GM21390 (cell line): ENCODE results near the gene FAM83F.
"Not testable (repeated sequence)": the region's sequence is repeated elsewhere in the genome, so short reads cannot be mapped to it uniquely, and the experiment has no call there.

Experiments
- ATAC-seq: cut with Tn5 transposase; IDR thresholded peaks from one replicate; pipeline ENCODE4 v1.9.1; 2021; ENCODE audit not compliant: unreplicated experiment

FAM83F gene

DNA sequence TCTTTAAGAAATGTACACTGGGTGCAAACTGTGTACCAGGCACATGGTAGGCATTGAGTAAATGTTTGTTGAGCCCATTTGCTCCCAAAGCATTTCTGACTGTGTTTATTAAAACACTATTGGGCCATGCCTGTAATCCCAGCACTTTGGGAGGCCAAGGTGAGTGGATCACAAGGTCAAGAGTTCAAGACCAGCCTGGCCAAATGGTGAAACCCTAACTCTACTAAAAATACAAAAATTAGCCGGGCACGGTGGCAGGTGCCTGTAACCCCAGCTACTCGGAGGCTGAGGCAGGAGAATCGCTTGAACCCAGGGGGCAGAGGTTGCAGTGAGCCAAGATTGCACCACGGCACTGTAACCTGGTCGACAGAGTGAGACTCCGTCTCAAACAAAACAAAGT, 1.9 kb upstream of the FAM83F start:
- not testable (repeated sequence) for ATAC-seq

DNA sequence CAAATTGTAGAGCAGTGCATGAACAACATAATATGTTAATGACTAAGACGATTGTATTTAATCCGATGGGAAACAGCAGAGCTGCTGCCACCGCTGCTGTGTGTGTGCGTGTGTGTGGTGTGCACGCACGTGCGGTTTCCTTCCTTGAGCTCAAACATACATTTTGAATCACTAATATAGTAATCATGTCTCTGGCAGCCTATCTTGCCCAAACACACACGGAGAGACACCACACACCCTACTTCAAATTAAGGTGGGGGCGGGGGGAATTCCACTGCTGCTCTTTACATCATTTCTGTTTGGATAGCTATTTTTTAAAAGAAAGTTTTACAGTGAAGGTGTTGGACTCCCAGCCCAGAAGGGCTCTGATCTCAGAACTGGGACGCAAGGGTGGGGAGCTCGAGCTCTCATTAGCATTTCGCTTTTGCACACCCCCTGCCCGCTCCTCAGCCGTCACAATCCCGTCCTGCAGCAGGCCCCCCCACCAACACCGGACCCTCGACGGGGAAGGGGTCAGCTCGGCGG, 651 bp upstream of the FAM83F start:
- no peak for ATAC-seq

DNA sequence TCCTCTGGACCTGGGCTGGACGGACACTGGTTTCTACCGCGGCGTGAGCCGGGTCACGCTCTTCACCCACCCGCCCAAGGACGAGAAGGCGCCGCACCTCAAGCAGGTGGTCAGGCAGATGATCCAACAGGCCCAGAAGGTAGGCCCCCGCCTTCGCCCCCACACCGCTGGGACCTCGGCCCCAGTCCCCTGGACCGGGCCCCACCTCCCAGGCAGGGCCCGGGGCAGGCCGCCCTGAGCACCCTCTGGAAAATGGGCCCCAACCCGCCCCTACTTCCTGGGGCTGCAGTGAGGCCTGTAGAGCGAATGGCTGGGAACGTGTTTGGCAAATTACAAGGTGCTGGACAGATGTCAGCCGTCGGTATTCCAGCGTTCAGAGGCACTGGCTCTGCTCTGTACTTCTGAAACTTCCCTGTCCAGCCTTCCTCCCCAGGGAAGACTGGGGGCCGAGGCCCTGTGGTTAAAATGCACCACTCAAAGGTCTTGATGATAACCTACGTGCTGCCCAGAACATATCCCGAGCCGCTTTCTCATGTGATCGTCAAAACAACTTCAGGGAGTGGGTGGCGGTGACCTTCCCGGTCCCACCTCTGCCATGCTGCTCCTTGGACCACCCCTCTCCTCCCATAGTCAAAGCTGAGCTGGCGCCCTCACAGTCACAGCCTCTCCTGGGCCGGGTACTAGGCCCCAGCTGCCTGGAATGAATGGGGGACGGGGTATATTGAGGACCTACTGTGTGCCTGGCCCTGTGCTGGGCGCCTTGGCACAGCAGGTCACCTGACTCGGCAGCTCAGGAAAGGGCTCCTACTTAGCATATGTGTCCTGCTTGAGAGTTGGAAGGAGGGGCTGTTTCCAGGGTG, 869 bp downstream of the FAM83F start:
- ATAC-seq = no peak

DNA sequence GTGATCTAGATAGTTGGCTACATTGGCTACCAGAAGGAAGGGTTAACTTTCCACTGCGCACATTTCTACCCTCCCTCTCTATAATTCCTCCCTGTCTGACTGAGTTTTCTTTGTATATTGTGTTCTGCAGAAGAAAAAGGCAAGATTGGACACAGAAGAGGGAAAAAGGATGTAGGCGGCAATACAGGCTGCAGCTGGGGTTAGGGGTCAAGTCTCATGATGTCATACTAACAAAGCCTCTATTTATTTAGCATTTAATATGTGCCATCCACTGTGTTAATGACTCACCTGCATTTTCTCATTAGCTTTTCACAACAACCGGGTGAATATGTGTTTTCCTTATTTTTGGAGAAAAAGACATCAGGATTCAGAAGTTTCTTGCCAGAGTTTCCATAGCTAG, 2.0 kb downstream of the FAM83F start:
- no peak for ATAC-seq

DNA sequence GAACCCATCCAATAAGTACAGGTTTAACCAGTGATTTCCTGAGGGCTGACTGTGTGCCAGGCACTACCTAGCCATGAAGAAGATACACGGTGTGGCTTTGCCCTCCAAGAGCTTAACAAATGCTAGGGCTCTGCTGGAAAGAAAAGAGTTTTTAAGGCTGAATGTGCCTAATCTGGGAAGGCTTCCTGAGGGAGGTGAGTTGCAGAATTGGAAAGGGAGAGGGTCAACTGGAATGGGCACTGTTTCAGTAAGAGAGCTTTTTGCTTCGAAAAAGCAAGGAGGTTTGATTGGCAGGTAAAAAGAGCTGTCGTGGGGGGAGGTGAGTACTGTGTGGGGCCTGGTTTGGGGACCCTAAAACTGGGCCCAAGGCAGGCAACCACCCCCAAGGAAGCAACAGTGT, 2.7 kb downstream of the FAM83F start:
- ATAC-seq = no peak

DNA sequence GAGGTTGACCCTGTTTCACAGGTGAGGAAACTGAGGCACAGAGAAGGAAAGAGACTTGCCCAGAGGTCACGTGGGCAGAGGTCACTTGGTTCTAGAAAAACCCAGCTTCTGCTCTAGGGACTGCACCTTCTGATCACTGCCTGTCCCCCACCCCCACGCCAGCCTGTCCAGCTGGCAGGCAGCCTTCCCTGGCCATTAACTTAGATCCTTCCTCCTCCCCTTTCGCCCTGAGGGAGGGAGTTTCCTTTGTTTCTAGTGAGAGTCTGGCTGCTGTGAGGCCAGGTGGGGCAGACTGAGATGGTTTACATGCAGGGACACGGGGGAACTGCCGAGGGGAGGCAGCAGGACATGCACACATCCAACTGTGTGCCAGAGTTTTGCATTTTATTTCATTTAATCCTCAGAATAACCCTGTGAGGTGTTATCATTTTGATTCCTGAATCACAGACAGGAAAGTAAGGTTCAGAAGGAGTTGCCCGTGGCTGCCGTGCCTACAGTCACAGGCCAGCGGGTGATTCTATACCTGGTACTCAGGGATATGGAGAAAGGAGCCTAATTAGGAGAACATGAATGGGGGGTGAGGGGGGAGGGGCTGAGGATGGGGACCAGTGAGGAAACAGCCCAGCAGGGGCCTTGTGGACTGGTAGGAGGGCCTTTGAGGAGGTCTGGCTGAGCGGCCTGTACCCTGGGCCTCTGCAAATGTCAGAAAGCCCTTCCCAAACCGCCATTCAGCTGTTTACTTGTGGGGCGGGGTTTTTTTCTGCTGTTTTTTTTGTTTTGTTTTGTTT, 3.4 kb downstream of the FAM83F start:
- ATAC-seq = no peak

DNA sequence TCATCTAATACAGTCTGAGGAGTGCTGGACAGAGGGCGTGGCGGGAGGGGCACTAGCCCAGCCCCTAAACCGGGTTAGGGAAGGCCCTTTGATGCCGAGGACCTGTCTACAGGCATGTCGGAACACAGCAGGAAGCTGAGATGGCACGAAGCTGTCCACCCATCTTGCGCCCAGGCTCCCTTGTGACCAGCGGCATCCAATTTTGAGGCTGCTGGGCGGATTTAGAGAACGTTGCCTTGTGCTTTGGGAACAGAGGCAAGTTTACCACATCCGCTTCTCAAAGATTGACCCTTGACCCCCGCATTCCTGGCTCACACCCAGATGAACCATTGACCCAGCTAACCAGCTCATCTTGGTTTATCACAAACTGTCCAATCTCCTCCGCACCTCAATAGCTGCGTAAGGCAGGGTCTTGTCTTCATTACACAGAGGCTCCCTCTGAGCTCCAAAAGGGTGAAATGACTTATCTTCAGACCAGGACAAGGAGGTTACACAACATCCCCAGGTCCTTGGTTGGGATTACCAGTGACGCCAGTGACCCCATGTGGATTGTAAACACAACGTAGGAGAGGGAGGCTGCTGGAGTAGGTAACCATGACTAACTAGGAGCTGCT, 4.5 kb downstream of the FAM83F start:
- ATAC-seq = no peak

DNA sequence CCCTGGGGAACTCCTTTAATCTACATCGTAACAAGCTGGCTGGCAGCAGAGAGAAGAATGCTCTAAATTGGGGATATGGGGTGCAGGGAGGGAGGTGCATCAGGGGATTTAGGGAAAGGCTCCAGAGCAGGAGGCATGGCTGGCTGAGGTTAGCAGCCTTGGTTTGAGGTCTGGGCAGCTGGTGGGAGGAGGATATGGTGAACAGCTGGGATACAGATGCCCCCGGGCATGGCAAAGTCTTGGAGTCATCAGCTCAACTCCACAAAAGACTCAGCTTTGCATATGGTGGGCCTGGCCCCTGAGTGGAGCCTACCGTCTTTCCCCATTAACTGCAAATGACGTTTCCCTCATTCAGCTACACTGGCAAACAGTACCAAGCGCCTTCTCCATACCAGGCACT, 5.4 kb downstream of the FAM83F start:
- no peak for ATAC-seq

DNA sequence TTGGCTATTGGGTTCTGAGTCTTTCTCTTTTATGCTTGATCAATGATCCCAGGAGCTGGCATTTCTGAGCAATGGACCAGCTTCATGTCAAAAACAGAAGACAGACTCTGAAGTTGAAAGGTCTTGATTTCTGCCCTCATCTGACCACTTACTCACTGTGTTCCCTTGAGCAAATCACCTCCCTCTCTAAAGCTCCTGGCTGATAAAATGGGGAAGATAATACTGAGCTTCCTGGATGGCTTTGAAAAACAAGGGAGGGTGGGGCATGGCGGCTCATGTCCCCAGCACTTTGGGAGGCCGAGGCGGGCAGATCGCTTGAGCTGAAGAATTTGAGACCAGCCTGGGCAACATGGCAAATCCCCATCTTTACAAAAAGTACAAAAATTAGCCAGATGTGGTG, 6.4 kb downstream of the FAM83F start:
- ATAC-seq = no peak

DNA sequence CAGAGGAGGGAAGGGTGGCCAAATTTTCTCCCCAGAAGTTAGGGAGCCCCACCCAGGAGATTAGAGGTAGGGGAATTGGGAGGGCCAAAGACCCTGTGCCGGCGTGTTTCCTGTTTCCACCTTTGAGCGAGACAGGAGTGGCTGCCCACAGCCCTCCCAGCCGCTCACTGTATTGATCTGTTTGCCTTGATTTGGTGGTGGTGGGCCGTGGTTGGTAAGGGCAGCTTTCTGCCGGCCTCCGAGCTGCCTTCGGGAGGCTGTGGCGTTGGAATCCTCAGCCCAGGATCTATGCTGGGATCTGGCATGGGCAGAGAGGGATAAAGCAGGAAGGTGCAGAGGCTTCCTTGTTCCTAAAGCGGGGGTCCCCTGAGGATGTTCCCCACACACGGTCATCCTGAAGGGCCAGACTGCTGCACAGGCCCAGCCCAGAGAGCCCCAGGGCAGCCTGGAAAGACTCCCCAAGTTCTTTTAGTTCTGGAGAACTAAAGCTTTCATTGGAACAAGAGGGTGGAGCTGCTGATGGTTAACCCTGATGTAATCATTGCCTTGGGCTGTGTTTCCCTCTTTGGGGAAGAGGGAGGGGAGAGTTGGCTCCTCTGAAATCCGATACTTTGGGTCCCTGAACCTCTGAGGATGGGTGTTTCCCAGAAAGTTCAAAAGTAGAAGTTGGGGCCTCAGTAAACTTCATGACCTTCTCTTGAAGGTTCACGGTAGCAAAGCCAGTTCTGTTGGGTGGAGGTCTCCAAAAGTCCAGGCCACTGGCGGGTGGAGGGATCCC, 7.2 kb downstream of the FAM83F start:
- no peak for ATAC-seq

DNA sequence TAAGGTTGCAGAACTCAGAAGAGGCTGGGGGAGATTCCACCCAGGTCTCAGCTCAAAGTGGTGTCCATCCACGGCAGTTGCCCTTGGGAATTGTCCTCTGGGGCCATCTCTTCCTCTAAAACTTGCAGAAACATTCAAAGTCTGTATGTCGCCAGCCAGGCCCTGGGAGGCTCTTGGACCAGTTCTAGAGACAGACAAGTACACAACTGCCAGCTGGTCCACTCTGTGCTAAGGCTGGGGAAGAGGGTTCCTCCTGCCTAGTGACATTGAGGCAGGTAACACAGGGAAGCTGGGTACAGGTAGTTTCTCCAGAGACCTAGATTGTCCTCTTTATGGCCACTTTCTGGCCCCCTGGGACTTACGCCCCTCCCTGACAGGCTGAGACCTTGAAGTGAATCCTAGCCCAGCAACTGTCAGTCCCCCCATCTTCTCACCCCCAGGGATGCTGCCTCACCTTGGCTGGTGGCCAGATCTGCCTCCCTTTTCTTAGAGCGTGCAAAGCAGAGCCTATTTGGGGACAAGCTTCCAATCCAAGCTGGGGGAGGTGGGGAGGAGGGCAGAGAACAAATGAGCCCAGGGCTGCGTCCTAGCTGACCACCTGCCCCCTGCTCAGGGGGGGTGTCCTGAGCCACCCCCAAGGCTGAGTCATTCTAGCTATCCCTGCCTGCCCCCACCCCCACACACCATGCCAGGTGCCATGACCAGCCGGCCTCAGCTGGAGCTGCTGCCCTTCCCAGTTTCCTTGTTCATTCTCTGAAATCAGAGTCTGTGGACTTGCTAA, 8.4 kb downstream of the FAM83F start:
- no peak for ATAC-seq

DNA sequence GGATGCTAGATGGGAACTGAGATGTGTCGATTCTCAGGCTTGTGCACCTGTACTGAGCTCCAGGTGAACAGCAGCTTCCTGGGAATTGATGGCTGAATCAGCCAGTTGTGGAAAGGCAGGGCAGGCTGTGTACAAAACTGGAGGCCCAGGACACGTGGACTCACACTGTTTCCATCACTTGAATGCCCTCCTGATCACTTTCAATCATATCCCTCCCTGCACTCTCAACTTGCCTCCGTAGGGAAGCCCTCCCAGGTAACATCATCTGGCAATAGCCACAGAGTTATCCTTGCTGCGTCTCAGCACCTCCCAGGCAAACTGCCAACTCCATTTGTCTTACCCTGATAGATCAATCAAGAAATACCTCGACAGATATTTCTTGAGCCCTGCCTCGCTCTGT, 10.1 kb downstream of the FAM83F start:
- no peak for ATAC-seq

DNA sequence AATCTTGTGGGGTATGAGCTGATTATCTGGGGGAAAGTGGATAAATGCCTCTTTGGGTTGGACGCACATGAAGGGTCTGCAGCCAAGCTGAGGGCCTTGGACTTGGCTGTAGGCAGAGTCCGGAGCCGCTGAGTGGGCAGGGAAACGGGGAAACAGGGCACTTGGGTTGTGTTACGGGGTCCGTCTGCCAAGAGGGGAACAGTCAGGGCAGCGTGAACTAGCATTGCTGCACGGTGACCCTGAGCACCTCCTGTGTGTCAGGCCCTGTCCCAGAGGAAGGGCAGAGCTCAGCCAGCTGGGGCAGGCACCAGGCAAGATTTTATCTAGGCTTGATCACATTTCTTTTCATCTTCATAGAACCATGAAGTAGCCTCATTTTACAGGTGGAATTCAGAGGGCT, 11.9 kb downstream of the FAM83F start:
- ATAC-seq = no peak

DNA sequence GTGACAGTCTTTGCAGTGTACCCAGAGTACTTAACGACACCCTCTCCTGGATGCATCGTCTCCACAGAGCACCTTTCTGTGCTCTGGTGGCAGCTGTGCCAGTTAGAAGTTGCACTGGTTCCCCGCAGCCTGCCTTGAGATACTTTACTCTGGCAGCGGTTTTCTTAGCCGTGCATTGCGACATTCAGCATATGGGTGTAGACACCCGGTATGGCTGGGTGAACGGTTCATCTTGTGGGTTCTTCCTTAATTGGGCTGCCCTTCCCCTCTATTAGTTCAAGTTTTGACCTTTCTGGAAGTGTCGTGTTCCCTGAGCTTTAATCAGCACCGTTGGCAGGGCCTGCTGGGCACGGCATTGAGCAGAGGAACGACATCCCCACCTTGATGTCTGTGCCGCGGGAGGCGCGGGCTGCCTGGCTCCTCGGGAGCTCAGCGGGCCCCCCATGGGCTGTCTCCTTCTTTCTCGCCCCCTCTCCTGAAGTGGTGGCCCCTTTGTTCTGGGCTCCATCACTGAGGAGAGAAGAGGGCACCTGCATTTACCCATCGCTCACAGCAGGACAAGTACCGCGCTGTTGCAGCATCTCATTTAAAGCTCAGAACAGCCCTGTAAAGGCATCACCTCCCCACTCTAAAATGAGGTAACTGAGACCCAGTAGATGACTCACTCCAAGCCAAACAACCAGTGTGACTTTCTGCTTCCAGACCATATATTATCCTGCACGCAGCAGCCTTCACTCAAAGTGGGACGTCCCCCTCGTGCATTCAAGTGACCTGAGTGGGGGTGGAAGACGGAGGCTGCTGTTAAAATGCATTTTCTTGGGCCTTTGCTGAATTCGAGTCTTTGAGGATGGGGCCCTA, 13.3 kb downstream of the FAM83F start:
- no peak for ATAC-seq

DNA sequence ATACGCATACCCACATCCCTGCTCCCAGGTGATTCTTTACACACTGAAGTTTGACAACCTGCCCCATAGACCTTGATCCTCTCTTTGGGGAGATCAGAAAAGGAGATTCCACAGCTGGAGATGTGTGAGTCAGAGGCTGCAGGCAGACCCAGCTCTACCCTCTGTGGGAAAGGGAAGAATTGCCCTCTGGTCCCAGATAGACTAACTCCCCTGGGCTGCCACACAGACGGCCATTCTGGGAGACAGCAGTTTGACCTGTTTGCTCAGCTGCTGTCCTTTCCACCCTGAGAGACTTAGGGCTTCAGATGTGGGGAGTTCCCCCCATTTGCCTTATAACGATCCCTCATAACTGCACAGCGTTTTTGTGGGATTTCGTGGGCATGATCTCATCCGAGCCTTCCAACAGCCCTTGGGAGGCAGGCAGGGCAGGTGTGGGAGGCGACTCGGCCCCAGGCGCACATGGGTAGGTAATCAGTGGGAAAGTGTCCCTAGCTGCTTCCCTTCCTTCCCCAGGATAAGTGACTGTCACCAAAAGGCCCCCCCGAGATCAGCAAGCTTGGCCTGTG, 14.1 kb downstream of the FAM83F start:
- ATAC-seq = no peak

DNA sequence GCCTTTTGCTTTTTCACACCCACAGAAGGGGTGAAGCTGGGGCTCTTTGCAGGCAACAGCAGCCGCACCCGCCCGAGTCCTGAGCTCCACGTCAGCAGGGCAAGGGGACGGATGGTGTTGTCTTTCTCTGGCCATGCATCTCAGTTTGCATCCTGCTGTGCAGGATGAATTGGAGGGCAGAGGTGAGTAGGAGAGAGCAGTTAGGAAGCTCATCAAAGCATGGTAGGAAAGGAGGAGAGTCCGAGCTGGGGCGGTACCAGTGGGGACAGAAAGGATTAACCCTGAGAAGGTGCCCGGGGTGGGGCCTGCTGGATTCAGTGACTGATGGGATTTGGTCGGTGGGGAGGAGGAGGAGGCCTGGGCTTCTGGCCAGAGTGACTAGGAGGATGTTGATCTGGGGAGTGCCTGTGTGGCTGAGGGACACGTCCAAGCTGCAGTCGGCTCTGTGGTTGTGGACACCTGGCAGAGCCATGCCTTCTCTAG, 14.6 kb downstream of the FAM83F start:
- ATAC-seq = no peak

DNA sequence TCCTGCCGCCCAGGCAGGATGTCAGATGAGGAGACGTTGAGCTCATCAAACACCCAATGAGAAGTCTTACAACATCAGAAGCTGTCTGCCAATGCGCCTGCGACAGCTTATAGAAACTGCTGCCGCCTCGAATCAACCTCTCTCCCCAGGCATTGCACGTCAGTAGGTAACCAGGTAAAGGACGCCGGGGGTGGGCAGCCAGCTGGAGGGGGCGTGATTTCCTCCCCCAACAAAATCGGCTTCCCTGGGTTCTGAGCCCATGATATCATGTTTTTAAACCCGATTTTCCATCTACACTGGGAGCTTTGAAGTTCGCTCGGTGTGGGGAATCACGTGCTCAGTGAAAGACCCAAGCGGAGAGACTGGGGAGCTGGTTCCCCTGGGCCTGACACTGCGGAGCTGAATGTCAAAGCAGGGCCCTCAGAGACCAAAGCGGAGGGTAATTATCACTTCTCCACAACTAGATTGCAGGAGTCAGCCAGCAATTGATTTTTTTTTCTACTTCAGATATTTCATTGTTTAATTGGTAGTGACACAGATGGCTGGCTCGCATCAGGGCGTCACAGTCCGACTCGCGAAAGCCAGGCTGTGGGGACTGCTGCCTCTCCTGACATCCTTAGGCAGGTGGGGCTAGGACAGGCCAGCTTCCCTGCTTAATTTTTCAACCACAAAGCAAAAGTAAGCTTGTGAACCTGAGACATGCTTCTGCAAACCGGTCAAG, 15.4 kb downstream of the FAM83F start:
- ATAC-seq = no peak

DNA sequence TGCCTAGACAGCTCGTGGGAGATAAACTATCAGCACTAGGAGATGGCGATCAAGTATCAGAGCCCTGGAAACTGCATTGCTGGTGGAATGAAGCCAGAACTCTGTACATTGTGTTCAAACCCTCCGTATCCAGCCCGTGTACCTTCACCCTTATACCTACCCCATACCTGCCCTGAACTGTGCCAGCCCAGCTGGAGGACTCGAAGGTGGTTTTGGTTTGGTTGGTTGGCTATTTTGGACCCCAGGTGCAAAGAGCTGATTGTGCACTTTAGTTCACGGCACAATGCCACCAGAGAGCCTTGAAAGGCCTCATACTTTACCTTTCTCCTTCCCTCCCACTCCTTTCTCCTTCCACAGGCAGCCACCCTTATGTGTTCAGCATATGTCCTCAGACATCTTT, 16.0 kb downstream of the FAM83F start:
- no peak for ATAC-seq
